ENCODE results near the gene OSCP1. TPM values are rescaled to one million over a fixed set of nuclear protein-coding genes. Genes with fewer than 3 reads are reported as not detected.

Gene OSCP1
- total and polyA plus RNA-seq, 2 donors (not counting 3 experiments of a cell fraction or from before 2014, with no cell fraction given) = 4.6 to 8.3 TPM

- Histone ChIP-seq H4K20me1 (replicated peaks; ENCODE audit: control insufficient read depth, extremely low read depth, insufficient read depth, low read length) (no peaks in the 10 kb centered on the region), H3K4me2 (ENCODE audit: insufficient read depth, low read length) (no peak overlapping the region), H3K4me1 (ENCODE audit: control insufficient read depth, extremely low read depth, insufficient read depth, low read length) (peaks cover 4% of the 10 kb centered on the region), H3K9me3 (replicated peaks; ENCODE audit: control insufficient read depth, insufficient read depth, low read length) (no peaks in the 10 kb centered on the region), H3K36me3 (ENCODE audit: control insufficient read depth in 2 of 2, extremely low read depth in 1 of 2, insufficient read depth in 2 of 2, low read length in 2 of 2) (no peaks in the 10 kb centered on the region), H3K9ac (replicated peaks; ENCODE audit: extremely low read depth, insufficient read depth, low read length) (no peak overlapping the region), H3K27me3 (ENCODE audit: control insufficient read depth in 2 of 2, insufficient read depth in 2 of 2, low read length in 2 of 2) (no peaks in the 10 kb centered on the region), H3K4me3 (replicated peaks in 1 of 3; ENCODE audit: insufficient read depth in 1 of 3, low read depth in 1 of 3, low read length in 3 of 3) (no peak overlapping the region), H3K9me1 (replicated peaks; ENCODE audit: control insufficient read depth, extremely low read depth, insufficient read depth, low read length) (no peaks in the 10 kb centered on the region), H3K27ac (ENCODE audit: insufficient read depth, low read depth, low read length) (no peak overlapping the region), H2AFZ (ENCODE audit: low read depth, low read length) (no peak overlapping the region), H3K79me2 (ENCODE audit: control insufficient read depth, insufficient read depth, low read length) (no peaks in the 10 kb centered on the region)
- FAIRE-seq (no peak), DNase-seq (ENCODE audit: low read depth, low spot score) (no peak)
- ChIA-PET CTCF (no interaction called here), POLR2A (no interaction called here)
- dilution Hi-C loops (cut with MboI; ENCODE audit: extremely low pct_ligation_motif_present, low sequenced_read_pairs) = no loop called here
- no TSS peak for BruUV-seq (replicated peaks)
- no peak for TF ChIP-seq FOS (IDR thresholded peaks at IDR 0.05; ENCODE audit: borderline replicate concordance, insufficient read depth, low read length)
- no peak for TF ChIP-seq POLR2A (IDR thresholded peaks at IDR 0.05; ENCODE audit: low read depth, low read length)
- no peak for TF ChIP-seq GATA2 (IDR thresholded peaks at IDR 0.05; ENCODE audit: insufficient read depth, insufficient read length, low read depth, low read length)
- no peak for TF ChIP-seq EZH2 (IDR thresholded peaks at IDR 0.05; ENCODE audit: borderline replicate concordance, low read depth, low read length, severe bottlenecking)
- TF ChIP-seq CTCF (IDR thresholded peaks at IDR 0.05; ENCODE audit: extremely low read depth in 1 of 2, insufficient read depth in 1 of 2, low read depth in 1 of 2, low read length in 2 of 2) = no peak
- TF ChIP-seq POLR2AphosphoS5 (IDR thresholded peaks at IDR 0.05; ENCODE audit: insufficient read depth, low read depth, low read length) = no peak
- no peak for TF ChIP-seq MAX (IDR thresholded peaks at IDR 0.05; ENCODE audit: insufficient read depth, insufficient read length)
- intact Hi-C loops (cut with micrococcal nuclease) = no loop called here
These were observed 1.7 kb downstream of the OSCP1 start for GRCh38 chr1:36448530-36449056.

All from endothelial cell of umbilical vein (primary cell).